Activated naive CD4-positive, alpha-beta T cell treated with anti-CD3 and anti-CD28 coated beads, Interleukin-2, amount 50 U/mL, for 72 hours (primary cell): ENCODE measurements around the gene PCDHB7. TPM values are rescaled to one million over a fixed set of nuclear protein-coding genes. Genes with fewer than 3 reads are reported as not detected.
"Not testable (repeated sequence)": the region's sequence is repeated elsewhere in the genome, so short reads cannot be mapped to it uniquely, and the experiment has no call there.

Source experiments
- ATAC-seq, 2 donors: fragments of 150-1000 bp; cut with Tn5 transposase; 2 replicates each; pipeline ENCODE4 v1.10.0; 2021; ENCODE audit warnings: mild to moderate bottlenecking in 2 of 2, moderate library complexity in 2 of 2
- DNase-seq, 2 donors: peaks; one replicate each; pipeline ENCODE4 v3.0.0; 2021 to 2022; ENCODE audit warnings: low spot score in 2 of 2
- H3K27ac Mint-ChIP-seq, 2 donors: one replicate each; pipeline ENCODE4 v1.8.0; 2022; ENCODE audit warnings: mild to moderate bottlenecking in 2 of 2, mixed read lengths in 2 of 2
- H3K36me3 Mint-ChIP-seq, 2 donors: one replicate each; pipeline ENCODE4 v1.8.0; 2022; ENCODE audit warnings: mixed read lengths in 2 of 2
- H3K9me3 Mint-ChIP-seq, 2 donors: one replicate each; pipeline ENCODE4 v1.8.0; 2022; ENCODE audit warnings: mixed read lengths in 2 of 2
- total RNA-seq, 2 donors: library from RNA; stranded (reverse); gene quantifications; one replicate each; pipeline ENCODE4 v1.2.3, GENCODE V29; 2022

Gene PCDHB7
- not detected for total RNA-seq

DNA sequence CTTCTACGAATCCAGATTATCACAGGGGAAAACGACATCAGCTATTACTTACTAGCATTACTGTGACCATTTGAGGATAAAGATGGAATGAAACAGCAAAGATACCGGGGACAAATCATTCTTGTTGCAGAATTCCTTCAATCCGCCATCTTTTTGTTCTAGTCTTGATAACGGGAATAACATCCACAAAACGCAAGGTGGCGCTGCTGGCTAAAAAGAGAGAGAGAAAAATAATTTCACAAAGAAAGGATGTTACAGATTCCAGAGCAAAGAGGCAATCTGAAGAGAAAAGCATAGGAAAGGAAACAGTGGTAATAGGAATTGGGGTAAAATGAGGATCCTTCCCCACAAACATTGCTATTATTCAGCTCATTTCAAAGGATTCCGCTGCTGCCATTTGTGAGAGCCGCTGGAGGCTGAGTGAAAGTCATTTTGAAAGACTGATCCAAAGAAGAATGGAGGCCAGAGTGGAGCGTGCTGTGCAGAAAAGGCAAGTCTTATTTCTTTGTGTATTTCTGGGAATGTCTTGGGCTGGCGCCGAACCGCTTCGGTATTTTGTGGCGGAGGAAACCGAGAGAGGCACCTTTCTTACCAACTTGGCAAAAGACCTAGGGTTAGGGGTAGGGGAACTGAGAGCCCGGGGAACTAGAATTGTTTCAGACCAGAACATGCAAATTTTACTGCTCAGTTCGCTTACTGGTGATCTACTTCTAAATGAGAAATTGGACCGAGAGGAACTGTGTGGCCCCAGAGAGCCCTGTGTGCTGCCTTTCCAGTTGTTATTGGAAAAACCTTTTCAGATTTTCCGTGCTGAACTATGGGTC lies at the start of gene PCDHB7:
PCDHB7 (plus strand) TSS at position 264 of the 824 bp plus-strand sequence; CDS start at position 456, 192 bp downstream.
- ATAC-seq = no peak
- no peak within 1 kb of the TSS for H3K27ac Mint-ChIP-seq
- H3K9me3 Mint-ChIP-seq = peaks cover 14 to 18% of the 10 kb centered on the region in 2 donors
- peak in 1 of 2 donors; percentile 22 for DNase-seq
- peaks cover 11 to 24% of the 10 kb centered on the region in 2 donors for H3K36me3 Mint-ChIP-seq

DNA sequence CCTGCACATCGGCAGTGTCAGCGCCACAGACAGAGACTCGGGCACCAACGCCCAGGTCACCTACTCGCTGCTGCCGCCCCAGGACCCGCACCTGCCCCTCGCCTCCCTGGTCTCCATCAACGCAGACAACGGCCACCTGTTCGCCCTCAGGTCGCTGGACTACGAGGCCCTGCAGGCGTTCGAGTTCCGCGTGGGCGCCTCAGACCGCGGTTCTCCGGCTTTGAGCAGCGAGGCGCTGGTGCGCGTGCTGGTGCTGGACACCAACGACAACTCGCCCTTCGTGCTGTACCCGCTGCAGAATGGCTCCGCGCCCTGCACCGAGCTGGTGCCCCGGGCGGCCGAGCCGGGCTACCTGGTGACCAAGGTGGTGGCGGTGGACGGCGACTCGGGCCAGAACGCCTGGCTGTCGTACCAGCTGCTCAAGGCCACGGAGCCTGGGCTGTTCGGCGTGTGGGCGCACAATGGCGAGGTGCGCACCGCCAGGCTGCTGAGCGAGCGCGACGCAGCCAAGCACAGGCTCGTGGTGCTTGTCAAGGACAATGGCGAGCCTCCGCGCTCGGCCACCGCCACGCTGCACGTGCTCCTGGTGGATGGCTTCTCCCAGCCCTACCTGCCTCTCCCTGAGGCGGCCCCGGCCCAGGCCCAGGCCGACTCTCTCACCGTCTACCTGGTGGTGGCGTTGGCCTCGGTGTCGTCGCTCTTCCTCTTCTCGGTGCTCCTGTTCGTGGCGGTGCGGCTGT lies 48.9 kb upstream of the PCDHB7 start:
- not testable (repeated sequence) for DNase-seq, H3K27ac Mint-ChIP-seq, ATAC-seq
- Mint-ChIP-seq H3K9me3 (peaks cover 7 to 11% of the 10 kb centered on the region in 2 donors), H3K36me3 (peaks cover 19 to 22% of the 10 kb centered on the region in 2 donors)

DNA sequence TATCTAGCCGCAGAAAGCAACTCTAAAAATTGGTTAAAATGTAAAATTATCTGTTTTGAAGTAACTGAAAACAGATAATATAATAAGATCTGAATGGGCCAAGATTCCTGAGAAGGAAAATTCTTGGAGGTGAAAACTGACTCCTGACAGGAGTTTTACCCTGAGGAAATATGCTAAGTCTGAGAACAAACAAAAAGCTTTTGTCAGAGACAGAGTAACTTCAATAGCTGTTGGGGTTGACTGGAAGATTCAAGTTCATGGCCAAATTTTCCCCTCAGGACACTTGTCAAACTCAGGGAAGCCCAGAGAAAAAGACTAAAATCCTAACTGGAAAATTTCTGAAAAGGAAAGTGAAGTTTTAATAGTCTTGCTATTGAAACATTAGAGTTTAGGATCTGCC lies 45.1 kb upstream of the PCDHB7 start:
- peaks cover 10 to 15% of the 10 kb centered on the region in 2 donors for H3K36me3 Mint-ChIP-seq
- H3K27ac Mint-ChIP-seq = no peak overlapping the region
- H3K9me3 Mint-ChIP-seq = peaks cover 6 to 7% of the 10 kb centered on the region in 2 donors
- no peak for DNase-seq
- no peak for ATAC-seq

DNA sequence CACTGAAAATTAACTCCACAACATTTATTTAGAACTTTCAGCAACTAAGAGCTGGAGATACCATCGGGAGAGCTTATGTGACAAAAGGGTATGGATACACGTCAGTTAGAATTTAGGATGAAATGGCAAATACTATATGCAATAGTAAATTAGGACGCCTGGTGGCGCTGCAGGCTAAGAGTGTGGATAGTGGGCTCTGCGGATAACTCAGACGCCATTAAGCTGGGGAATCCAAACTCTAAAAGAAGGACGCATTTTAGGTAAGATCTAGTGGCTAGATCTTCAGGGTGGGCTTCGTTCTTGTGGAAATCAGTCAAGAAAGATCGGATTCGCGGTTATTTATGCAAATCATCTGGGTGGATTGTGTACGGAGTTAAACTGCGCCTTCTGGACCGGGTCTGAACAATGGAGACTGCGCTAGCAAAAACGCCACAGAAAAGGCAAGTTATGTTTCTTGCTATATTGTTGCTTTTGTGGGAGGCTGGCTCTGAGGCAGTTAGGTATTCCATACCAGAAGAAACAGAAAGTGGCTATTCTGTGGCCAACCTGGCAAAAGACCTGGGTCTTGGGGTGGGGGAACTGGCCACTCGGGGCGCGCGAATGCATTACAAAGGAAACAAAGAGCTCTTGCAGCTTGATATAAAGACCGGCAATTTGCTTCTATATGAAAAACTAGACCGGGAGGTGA lies 37.3 kb upstream of the PCDHB7 start, which contains the start of gene PCDHB5:
PCDHB5 (plus strand) TSS at position 177 of the 688 bp plus-strand sequence; CDS start at position 406, 229 bp downstream.
- no peak within 1 kb of the TSS for H3K27ac Mint-ChIP-seq
- peaks cover 28 to 32% of the 10 kb centered on the region in 2 donors for H3K36me3 Mint-ChIP-seq
- DNase-seq (no peak), ATAC-seq (no peak)
- peaks cover 13 to 31% of the 10 kb centered on the region in 2 donors for H3K9me3 Mint-ChIP-seq

DNA sequence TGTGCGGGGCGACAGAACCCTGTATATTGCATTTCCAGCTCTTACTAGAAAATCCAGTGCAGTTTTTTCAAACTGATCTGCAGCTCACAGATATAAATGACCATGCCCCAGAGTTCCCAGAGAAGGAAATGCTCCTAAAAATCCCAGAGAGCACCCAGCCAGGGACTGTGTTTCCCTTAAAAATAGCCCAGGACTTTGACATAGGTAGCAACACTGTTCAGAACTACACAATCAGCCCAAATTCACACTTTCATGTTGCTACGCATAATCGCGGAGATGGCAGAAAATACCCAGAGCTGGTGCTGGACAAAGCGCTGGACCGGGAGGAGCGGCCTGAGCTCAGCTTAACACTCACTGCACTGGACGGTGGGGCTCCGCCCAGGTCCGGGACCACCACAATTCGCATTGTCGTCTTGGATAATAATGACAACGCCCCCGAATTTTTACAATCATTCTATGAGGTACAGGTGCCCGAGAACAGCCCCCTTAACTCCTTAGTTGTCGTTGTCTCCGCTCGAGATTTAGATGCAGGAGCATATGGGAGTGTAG lies 36.7 kb upstream of the PCDHB7 start:
- H3K36me3 Mint-ChIP-seq = peaks cover 28 to 32% of the 10 kb centered on the region in 2 donors
- ATAC-seq (no peak), DNase-seq (no peak)
- H3K9me3 Mint-ChIP-seq = peaks cover 13 to 31% of the 10 kb centered on the region in 2 donors
- no peak overlapping the region for H3K27ac Mint-ChIP-seq

DNA sequence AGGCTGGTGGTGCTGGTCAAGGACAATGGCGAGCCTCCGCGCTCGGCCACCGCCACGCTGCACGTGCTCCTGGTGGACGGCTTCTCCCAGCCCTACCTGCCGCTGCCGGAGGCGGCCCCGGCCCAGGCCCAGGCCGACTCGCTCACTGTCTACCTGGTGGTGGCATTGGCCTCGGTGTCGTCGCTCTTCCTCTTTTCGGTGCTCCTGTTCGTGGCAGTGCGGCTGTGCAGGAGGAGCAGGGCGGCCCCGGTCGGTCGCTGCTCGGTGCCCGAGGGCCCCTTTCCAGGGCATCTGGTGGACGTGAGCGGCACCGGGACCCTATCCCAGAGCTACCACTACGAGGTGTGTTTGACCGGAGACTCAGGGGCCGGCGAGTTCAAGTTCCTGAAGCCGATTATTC lies 35.1 kb upstream of the PCDHB7 start:
- ATAC-seq, H3K27ac Mint-ChIP-seq, DNase-seq: not testable (repeated sequence)
- peaks cover 28 to 32% of the 10 kb centered on the region in 2 donors for H3K36me3 Mint-ChIP-seq
- H3K9me3 Mint-ChIP-seq = peaks cover 13 to 31% of the 10 kb centered on the region in 2 donors

DNA sequence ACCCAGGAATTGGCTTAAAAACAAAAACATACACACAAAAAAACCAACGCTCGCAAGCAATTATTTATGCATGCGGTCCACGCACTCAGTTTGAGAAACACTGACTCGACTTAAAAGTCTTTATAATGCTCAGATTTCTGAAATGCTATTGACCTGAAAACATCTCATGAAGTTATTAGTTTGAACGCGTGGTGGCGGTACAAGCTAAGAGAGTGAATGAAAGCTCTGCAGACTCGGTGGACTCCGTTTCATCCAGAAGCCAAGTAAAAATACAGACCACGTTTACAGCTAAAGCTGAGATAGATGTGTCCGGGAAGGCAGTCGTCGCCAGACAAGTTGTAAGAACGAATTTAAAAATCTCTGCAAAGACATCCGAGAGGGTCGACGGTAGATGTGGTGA lies 22.6 kb upstream of the PCDHB7 start, which contains the start of gene PCDHB6:
PCDHB6 (plus strand) TSS at position 246 of the 400 bp plus-strand sequence. CDS start 201 bp downstream, outside the sequence.
- DNase-seq = no peak
- ATAC-seq = no peak
- Mint-ChIP-seq H3K36me3 (peaks cover 28 to 30% of the 10 kb centered on the region in 2 donors), H3K27ac (no peak within 1 kb of the TSS), H3K9me3 (peaks cover 14% of the 10 kb centered on the region in 2 donors)

DNA sequence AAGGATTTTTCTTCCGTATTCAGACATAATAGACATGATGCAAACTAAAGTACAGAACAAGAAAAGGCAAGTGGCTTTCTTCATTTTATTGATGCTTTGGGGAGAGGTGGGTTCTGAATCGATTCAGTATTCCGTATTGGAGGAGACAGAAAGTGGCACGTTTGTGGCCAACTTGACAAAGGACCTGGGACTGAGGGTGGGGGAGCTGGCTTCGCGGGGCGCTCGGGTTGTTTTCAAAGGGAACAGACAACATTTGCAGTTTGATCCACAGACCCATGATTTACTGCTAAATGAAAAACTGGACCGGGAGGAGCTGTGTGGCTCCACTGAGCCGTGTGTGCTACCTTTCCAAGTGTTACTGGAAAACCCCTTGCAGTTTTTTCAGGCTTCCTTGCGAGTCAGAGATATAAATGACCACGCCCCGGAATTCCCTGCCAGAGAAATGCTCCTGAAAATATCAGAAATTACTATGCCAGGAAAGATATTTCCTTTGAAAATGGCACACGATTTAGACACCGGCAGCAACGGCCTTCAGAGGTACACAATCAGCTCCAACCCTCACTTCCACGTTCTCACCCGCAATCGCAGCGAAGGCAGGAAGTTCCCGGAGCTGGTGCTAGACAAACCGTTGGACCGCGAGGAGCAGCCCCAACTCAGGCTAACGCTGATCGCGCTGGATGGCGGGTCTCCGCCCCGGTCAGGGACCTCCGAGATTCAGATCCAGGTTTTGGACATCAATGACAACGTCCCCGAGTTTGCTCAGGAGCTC lies 22.0 kb upstream of the PCDHB7 start:
- Mint-ChIP-seq H3K9me3 (peaks cover 14% of the 10 kb centered on the region in 2 donors), H3K36me3 (peaks cover 30 to 31% of the 10 kb centered on the region in 2 donors), H3K27ac (no peak overlapping the region)
- ATAC-seq (no peak), DNase-seq (no peak)

DNA sequence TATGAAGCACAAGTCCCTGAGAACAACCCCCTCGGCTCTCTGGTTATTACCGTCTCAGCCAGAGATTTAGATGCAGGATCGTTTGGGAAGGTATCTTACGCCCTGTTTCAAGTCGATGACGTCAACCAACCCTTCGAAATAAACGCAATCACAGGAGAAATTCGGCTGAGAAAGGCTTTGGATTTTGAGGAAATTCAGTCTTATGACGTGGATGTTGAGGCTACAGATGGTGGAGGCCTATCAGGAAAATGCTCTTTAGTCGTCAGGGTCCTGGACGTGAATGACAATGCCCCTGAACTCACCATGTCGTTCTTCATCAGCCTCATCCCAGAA lies 21.5 kb upstream of the PCDHB7 start:
- DNase-seq (no peak), ATAC-seq (no peak)
- H3K9me3 Mint-ChIP-seq = peaks cover 14 to 17% of the 10 kb centered on the region in 2 donors
- peaks cover 34 to 37% of the 10 kb centered on the region in 2 donors for H3K36me3 Mint-ChIP-seq
- no peak overlapping the region for H3K27ac Mint-ChIP-seq

DNA sequence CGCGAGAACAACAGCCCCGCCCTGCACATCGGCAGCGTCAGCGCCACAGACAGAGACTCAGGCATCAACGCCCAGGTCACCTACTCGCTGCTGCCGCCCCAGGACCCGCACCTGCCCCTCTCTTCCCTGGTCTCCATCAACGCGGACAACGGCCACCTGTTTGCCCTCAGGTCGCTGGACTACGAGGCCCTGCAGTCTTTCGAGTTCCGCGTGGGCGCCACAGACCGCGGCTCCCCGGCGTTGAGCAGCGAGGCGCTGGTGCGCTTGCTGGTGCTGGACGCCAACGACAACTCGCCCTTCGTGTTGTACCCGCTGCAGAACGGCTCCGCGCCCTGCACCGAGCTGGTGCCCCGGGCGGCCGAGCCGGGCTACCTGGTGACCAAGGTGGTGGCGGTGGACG lies 20.8 kb upstream of the PCDHB7 start:
- ATAC-seq, DNase-seq, H3K27ac Mint-ChIP-seq: not testable (repeated sequence)
- H3K36me3 Mint-ChIP-seq = peaks cover 38 to 43% of the 10 kb centered on the region in 2 donors
- peaks cover 17 to 23% of the 10 kb centered on the region in 2 donors for H3K9me3 Mint-ChIP-seq

DNA sequence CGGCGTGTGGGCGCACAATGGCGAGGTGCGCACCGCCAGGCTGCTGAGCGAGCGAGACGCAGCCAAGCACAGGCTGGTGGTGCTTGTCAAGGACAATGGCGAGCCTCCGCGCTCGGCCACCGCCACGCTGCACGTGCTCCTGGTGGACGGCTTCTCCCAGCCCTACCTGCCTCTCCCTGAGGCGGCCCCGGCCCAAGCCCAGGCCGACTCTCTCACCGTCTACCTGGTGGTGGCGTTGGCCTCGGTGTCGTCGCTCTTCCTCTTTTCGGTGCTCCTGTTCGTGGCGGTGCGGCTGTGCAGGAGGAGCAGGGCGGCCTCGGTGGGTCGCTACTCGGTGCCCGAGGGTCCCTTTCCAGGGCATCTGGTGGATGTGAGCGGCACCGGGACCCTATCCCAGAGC lies 20.3 kb upstream of the PCDHB7 start:
- not testable (repeated sequence) for H3K27ac Mint-ChIP-seq, ATAC-seq, DNase-seq
- Mint-ChIP-seq H3K9me3 (peaks cover 18 to 26% of the 10 kb centered on the region in 2 donors), H3K36me3 (peaks cover 43 to 48% of the 10 kb centered on the region in 2 donors)

DNA sequence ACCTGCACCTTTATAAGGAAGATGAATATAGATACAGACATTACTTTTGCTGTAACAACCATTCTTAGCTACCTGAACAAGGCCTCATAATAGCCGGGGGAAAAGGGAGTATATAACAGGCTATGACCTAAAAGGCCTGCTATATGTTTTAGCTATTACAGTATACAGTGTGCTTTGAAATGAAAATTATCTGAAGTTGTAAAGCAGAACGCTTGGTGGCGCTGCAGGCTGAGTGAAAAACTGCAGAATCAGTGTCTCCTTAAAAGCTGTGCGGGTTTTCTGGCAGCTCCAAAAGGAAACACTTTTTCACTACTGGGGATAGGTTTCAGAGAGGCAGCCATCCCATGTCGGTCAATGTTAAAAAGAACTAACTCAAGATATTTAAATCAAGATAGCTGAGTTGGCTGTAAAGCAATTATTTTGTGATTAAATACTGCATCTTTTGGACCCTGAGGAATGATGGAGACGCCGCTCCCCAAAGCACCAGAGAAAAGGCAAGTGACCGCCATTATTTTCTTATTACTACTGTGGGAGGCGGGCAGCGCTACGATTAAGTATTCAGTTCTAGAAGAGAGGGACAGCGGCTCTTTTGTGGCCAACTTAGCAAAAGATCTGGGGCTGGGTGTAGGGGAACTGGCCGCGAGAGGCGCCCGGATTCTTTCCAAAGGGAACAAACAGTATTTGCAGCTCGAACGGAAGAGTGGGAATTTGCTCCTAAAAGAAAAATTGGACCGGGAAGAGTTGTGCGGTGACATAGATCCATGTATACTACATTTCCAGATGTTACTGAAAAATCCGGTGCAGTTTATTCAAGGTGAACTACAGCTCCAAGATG lies 16.7 kb upstream of the PCDHB7 start:
- H3K9me3 Mint-ChIP-seq = peaks cover 20 to 22% of the 10 kb centered on the region in 2 donors
- H3K27ac Mint-ChIP-seq = no peak overlapping the region
- ATAC-seq (no peak), DNase-seq (no peak)
- H3K36me3 Mint-ChIP-seq = peaks cover 40 to 49% of the 10 kb centered on the region in 2 donors

DNA sequence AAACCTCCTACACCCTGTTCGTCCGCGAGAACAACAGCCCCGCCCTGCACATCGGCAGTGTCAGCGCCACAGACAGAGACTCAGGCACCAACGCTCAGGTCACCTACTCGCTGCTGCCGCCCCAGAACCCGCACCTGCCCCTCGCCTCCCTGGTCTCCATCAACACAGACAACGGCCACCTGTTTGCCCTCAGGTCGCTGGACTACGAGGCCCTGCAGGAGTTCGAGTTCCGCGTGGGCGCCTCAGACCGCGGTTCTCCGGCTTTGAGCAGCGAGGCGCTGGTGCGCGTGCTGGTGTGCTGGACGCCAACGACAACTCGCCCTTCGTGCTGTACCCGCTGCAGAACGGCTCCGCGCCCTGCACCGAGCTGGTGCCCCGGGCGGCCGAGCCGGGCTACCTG lies 15.1 kb upstream of the PCDHB7 start:
- Mint-ChIP-seq H3K9me3 (peaks cover 12 to 21% of the 10 kb centered on the region in 2 donors), H3K36me3 (peaks cover 30 to 35% of the 10 kb centered on the region in 2 donors)
- not testable (repeated sequence) for DNase-seq, H3K27ac Mint-ChIP-seq, ATAC-seq

DNA sequence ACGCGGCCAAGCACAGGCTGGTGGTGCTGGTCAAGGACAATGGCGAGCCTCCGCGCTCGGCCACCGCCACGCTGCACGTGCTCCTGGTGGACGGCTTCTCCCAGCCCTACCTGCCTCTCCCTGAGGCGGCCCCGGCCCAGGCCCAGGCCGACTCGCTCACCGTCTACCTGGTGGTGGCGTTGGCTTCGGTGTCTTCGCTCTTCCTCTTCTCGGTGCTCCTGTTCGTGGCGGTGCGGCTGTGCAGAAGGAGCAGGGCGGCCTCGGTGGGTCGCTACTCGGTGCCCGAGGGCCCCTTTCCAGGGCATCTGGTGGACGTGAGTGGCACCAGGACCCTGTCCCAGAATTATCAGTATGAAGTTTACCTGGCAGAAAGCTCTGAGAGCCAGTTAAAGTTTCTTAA lies 14.5 kb upstream of the PCDHB7 start:
- H3K36me3 Mint-ChIP-seq = peaks cover 26 to 30% of the 10 kb centered on the region in 2 donors
- peaks cover 9 to 18% of the 10 kb centered on the region in 2 donors for H3K9me3 Mint-ChIP-seq
- DNase-seq, H3K27ac Mint-ChIP-seq, ATAC-seq: not testable (repeated sequence)
